Right kidney (tissue), 1 donor: ENCODE measurements around the gene PATZ1.
"Not testable (repeated sequence)": the region's sequence is repeated elsewhere in the genome, so short reads cannot be mapped to it uniquely, and the experiment has no call there.

Experiments used
- DNase-seq: peaks from one replicate; pipeline ENCODE4 v3.0.0-alpha.2; 2016

PATZ1 gene

DNA sequence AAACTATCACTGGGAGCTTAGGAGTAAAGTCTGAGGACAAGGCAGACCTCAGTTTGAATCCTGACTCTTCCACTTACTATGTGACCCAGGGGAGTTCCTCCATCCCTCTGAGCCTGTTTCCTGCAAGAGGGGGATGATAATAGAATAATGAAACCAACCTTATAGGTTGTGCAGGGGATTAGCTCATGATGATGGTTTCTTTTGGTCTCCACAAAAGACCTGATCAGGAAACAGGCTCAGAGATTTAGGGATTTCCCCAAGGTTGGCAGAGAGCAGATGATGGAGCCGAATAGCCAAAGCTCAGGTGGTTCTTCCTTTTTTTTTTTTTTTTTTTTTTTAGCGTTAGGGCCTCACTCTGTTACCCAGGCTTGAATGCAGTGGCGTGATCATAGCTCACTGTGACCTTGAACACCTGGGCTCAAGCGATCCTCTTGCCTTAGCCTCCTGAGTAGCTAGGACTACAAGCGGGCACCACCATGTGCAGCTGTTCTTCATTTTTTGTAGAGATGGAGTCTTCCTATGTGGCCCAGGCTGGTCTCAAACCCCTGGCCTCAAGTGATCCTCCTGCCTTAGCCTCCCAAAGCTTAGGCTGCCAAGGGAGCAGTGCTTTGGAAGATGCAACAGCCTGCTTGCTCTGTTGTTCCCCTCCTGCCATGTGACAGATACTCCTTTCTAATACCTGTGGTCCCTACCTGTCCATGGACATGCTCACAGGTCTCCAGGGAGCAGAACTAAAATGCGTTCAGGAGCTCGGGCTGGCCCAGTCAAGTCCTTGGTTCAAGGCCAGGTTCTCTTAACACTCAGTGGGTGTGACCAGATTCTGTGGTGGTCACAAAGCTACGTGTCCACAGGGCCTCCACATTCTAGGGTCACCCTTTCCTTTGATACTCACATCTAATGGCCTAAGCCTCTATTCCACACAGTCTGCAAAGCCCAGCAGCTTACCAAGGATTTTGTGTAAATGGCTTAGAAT lies 22.3 kb downstream of the PATZ1 start:
- no peak for DNase-seq

GRCh38 chr22:31321421-31321820 lies 24.7 kb downstream of the PATZ1 start:
- DNase-seq = no peak

- not testable (repeated sequence) for DNase-seq
These were observed 31.9 kb downstream of the PATZ1 start for GRCh38 chr22:31314220-31314619.

GRCh38 chr22:31313366-31314147 lies 32.6 kb downstream of the PATZ1 start:
- DNase-seq = peak; percentile 39

GRCh38 chr22:31308181-31308580 lies 38.0 kb downstream of the PATZ1 start:
- DNase-seq = no peak

DNA sequence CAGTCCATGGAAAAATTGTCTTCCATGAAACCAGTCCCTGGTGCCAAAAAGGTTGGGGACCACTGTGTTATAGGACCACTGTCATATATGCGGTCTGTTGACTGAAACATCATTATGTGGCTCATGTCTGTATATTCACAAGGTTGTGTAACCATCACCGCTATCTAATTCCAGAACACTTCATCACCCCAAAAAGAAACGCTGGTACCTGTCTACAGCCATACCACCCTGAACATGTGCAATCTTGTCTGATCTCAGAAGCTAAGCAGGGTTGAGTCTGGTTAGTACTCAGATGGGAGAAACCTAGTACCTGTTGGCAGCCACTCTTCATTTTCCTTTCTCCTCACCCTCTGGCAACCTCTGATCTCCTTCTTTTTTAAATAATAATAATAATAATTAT lies 41.0 kb downstream of the PATZ1 start:
- no peak for DNase-seq

GRCh38 chr22:31302537-31302936 lies 43.6 kb downstream of the PATZ1 start:
- no peak for DNase-seq

GRCh38 chr22:31302006-31302405 lies 44.1 kb downstream of the PATZ1 start:
- DNase-seq = no peak

DNA sequence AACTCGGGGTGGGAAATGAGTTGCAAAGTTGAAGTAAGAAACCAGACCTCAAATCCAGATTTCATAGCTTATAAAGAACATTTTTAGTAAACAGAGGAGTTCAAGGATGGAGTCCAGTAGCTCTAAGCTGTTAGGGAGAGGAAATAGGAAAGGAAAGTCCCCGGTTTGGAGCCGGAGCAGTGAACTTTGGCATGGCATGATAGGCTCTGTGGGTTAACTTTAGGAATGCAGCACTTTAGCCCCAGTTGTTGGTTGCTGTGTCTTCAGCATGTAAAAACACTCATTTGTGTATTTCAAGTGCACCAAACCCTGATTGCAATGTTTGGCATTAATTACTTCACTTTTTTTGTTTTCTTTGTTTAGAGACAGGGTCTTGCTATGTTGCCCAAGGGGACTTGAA lies 45.2 kb downstream of the PATZ1 start:
- no peak for DNase-seq

DNA sequence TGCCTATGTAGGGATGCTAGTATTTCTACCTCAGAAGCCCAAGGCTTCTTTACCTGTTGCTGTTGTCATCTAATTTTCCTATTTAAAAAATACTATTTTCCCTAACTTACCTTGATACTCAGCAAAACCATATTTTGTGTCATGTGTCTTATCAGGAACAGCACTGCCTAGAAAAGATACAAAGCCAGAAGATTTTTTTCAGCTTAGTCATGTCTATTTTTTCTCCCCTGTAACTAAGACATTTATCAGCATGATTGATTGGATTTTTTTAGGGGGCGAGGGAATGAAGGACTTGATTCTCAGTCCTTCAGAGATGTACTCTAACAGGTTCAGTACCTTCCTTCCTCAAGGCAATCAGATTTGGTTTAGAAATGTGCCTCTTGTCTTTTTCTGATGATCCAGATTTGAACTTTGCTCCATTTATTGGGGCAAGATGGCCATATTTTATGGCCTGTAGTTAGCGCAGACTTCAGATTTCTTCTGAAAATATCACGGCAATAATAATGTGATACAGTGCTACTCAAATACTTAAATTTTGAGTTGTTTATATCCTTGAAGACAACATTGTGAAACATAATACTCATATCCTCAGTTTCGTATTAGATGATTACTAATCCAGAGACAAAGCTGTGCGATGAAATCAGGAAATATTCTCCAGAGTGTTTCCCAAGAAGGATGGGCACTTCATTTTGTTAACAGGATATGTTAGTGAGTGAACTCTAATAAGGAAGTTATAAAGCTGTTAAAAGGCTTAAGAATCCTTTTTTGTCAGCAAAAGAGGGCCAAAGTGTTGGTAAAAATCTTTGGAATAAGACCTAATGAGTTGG lies 50.1 kb downstream of the PATZ1 start:
- no peak for DNase-seq

DNA sequence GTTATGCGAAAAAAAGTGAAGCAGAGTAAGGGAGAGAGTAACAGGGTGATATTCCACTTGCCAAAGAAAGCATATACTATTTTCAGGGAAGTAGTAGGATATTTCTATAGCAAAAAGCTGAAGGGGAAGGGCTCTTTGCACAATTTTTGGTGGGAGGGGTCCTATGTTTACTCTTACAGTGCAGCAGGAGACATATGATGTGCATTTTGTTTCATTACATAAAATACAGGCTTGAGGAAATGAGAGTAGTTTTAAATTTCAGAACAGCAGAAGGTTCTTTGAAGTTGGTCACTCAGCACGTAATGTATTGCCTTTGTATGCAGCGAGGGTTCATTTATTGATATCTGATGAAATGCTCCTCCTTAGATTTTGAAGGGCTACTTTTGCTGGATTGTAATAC lies 50.8 kb downstream of the PATZ1 start:
- DNase-seq = no peak

DNA sequence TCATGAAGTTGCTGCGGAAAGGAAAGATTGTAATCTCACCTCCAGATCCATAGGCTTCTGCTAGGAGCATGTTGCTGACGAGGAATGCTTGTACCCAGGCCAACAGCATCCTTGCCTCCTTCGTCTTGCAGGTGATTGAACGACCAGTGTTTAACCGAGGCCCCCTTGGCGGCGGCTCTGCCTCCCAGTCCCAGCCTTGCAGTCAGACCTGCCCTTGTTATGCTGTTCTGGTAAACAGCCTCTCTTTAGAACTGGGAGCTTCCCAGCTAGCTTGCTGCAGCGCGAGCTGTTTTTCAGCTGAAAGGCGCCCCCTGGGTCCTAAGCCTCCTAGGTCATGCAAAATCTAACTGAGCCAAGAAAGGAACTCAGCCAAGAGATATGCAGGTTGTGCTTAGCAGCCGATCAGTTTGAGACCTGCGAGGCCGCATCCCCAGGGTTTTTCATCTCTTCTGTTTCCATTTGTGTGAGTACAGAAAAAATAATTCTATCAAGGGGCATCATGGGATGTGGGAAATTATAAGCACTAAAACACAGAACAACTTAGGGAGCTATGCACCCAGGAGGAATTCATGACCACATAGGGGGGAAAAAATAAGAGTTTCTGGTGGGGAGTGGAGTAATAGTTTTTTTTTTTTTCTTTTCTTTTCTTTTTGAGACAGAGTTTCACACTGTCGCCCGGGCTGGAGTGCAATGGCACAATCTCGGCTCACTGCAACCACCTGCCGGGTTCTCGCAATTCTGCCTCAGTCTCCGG lies 53.7 kb downstream of the PATZ1 start, which contains the start of gene PIK3IP1:
Gene PIK3IP1 (minus strand): TSS at position 253 of the 754 bp plus-strand sequence. CDS start 144 bp downstream, at position 109.
- peak; percentile 71 for DNase-seq

- peak; percentile 57 for DNase-seq
These were observed 54.5 kb downstream of the PATZ1 start for GRCh38 chr22:31291481-31292235.

GRCh38 chr22:31290494-31291471 lies 55.4 kb downstream of the PATZ1 start:
- DNase-seq = peak; percentile 89

DNA sequence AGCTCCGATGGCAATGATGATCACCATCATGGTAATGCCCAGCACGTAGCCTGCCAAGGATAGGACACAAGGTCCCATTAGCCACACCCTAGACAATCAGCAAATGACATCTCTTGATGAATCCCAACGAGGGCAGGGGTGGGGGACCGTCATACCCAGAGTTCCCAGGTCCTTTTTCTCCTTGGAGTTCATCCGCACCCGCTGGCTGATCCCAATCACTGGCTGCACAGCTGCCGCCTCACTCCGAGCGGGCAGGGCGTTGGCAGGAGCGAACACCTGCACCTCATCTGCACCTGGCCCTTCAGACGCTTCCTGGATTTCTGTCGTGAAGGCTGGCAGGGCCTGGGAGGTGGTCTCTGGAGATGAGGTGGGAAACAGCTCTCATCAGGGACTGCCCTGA lies 56.8 kb downstream of the PATZ1 start:
- DNase-seq = no peak

DNA sequence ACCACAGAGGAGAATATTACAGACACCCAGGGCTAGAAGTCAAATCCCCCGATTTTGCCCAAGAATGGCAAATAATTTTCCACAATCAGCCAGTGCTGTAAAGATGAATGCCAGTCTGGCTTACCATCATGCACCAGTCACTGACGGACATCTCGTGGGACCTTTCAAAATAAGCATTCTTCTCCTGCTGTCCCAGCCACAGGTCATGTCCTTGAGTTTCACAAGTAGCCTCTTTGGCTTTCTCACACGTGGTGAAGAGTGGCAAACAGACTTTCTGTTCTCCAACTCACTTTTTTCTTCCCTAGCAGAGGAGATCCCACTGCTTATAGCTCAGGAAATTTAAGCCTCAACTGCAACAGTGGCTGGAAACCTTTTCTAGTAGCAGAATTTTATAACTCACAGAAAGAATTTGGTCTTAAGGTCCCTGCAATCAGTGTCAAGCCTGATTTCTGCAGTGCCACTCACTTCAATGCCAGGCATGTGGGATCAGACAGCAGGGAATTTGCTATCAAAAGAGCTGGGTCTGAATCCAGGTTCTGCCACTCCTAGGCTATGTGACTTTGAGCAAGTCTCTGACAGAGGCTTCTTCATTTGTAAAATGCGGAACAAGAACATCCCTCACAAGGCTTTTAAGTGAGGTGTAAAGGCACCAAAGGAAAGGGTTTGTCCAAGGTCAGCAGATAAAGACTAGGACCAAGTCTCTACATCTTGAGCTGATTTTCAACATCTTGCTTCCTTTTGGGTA lies 57.5 kb downstream of the PATZ1 start:
- no peak for DNase-seq

GRCh38 chr22:31287818-31288495 lies 58.2 kb downstream of the PATZ1 start:
- no peak for DNase-seq
